ENCODE measurements around the gene CHRND. TPM values are rescaled to one million over a fixed set of nuclear protein-coding genes. Genes with fewer than 3 reads are reported as not detected.

The CHRND gene
- polyA plus RNA-seq, 1 donor from 2014 or later: not detected

DNA sequence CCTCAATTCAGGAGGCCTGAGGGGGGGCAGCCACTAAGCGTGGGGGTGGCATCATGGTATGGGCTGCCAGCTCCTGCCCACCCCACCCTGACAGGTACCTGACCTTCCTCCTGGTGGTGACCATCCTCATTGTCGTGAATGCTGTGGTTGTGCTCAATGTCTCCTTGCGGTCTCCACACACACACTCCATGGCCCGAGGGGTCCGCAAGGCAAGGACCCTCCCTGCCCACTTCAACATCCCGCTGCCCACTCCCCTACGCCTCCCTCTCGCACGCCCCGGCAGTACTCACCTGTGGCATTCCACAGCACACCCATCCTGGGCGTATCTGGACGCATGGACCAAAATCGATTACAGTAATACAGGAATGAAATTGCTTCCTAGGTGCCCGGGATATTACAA lies 17.5 kb downstream of the CHRND start:
- Histone ChIP-seq H3K79me2 (replicated peaks; ENCODE audit: insufficient read depth, low read length) (peaks cover 14% of the 10 kb centered on the region), H3K27me3 (ENCODE audit: insufficient read depth, low read depth, low read length) (no peaks in the 10 kb centered on the region), H3K4me3 (ENCODE audit: low read length) (no peak overlapping the region), H4K20me1 (ENCODE audit: insufficient read depth) (no peaks in the 10 kb centered on the region), H3F3A (ENCODE audit: insufficient read depth, low read length, poor library complexity, severe bottlenecking) (no peaks in the 10 kb centered on the region), H3K36me3 (ENCODE audit: insufficient read depth, low read length) (peaks cover 16% of the 10 kb centered on the region), H3K9me3 (ENCODE audit: low read length) (no peaks in the 10 kb centered on the region), H3K4me2 (ENCODE audit: low read length) (no peak overlapping the region), H3K9me2 (ENCODE audit: insufficient read depth, low read length) (no peaks in the 10 kb centered on the region), H3K9ac (ENCODE audit: low read length) (no peak overlapping the region), H3K27ac (ENCODE audit: low read length) (no peak overlapping the region), H2AFZ (ENCODE audit: low read depth, low read length) (no peak overlapping the region)
- TF ChIP-seq, protein P1, sequence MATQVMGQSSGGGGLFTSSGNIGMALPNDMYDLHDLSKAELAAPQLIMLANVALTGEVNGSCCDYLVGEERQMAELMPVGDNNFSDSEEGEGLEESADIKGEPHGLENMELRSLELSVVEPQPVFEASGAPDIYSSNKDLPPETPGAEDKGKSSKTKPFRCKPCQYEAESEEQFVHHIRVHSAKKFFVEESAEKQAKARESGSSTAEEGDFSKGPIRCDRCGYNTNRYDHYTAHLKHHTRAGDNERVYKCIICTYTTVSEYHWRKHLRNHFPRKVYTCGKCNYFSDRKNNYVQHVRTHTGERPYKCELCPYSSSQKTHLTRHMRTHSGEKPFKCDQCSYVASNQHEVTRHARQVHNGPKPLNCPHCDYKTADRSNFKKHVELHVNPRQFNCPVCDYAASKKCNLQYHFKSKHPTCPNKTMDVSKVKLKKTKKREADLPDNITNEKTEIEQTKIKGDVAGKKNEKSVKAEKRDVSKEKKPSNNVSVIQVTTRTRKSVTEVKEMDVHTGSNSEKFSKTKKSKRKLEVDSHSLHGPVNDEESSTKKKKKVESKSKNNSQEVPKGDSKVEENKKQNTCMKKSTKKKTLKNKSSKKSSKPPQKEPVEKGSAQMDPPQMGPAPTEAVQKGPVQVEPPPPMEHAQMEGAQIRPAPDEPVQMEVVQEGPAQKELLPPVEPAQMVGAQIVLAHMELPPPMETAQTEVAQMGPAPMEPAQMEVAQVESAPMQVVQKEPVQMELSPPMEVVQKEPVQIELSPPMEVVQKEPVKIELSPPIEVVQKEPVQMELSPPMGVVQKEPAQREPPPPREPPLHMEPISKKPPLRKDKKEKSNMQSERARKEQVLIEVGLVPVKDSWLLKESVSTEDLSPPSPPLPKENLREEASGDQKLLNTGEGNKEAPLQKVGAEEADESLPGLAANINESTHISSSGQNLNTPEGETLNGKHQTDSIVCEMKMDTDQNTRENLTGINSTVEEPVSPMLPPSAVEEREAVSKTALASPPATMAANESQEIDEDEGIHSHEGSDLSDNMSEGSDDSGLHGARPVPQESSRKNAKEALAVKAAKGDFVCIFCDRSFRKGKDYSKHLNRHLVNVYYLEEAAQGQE (IDR thresholded peaks at IDR 0.05; ENCODE audit: borderline replicate concordance): no peak
- TF ChIP-seq RAD21 (conservative IDR thresholded peaks at IDR 0.05): no peak
- no peak for TF ChIP-seq EP300 (conservative IDR thresholded peaks at IDR 0.05; ENCODE audit: poor library complexity, severe bottlenecking)
- TF ChIP-seq MXI1 (conservative IDR thresholded peaks at IDR 0.05; ENCODE audit: poor library complexity, severe bottlenecking): no peak
- no peak for TF ChIP-seq SMC3 (conservative IDR thresholded peaks at IDR 0.05; ENCODE audit: poor library complexity)
- no peak for TF ChIP-seq EZH2 (IDR thresholded peaks at IDR 0.05; ENCODE audit: borderline replicate concordance, insufficient read depth, low read length, poor library complexity, severe bottlenecking)
- TF ChIP-seq CTCF (IDR thresholded peaks at IDR 0.05; ENCODE audit: poor library complexity, severe bottlenecking): no peak
- no peak for TF ChIP-seq TAF1 (IDR thresholded peaks at IDR 0.05; ENCODE audit: low read depth)
- TF ChIP-seq POLR2AphosphoS5 (IDR thresholded peaks at IDR 0.05): no peak

GRCh38 chr2:232543928-232544631 lies 18.1 kb downstream of the CHRND start:
- Histone ChIP-seq H3K4me2 (ENCODE audit: low read length) (no peak overlapping the region), H3K4me3 (ENCODE audit: low read length) (no peak overlapping the region), H3K27me3 (ENCODE audit: insufficient read depth, low read depth, low read length) (no peaks in the 10 kb centered on the region), H3K79me2 (replicated peaks; ENCODE audit: insufficient read depth, low read length) (peaks cover 14% of the 10 kb centered on the region), H3K27ac (ENCODE audit: low read length) (no peak overlapping the region), H4K20me1 (ENCODE audit: insufficient read depth) (no peaks in the 10 kb centered on the region), H3K9ac (ENCODE audit: low read length) (no peak overlapping the region), H2AFZ (ENCODE audit: low read depth, low read length) (no peak overlapping the region), H3K9me2 (ENCODE audit: insufficient read depth, low read length) (no peaks in the 10 kb centered on the region), H3K36me3 (ENCODE audit: insufficient read depth, low read length) (peaks cover 16% of the 10 kb centered on the region), H3K9me3 (ENCODE audit: low read length) (no peaks in the 10 kb centered on the region), H3F3A (ENCODE audit: insufficient read depth, low read length, poor library complexity, severe bottlenecking) (no peaks in the 10 kb centered on the region)
- TF ChIP-seq SMC3 (conservative IDR thresholded peaks at IDR 0.05; ENCODE audit: poor library complexity) (no peak), TAF1 (IDR thresholded peaks at IDR 0.05; ENCODE audit: low read depth) (no peak), MXI1 (conservative IDR thresholded peaks at IDR 0.05; ENCODE audit: poor library complexity, severe bottlenecking) (no peak), RAD21 (conservative IDR thresholded peaks at IDR 0.05) (no peak), POLR2AphosphoS5 (IDR thresholded peaks at IDR 0.05) (no peak), CTCF (IDR thresholded peaks at IDR 0.05; ENCODE audit: poor library complexity, severe bottlenecking) (no peak), EP300 (conservative IDR thresholded peaks at IDR 0.05; ENCODE audit: poor library complexity, severe bottlenecking) (no peak), EZH2 (IDR thresholded peaks at IDR 0.05; ENCODE audit: borderline replicate concordance, insufficient read depth, low read length, poor library complexity, severe bottlenecking) (no peak)
- TF ChIP-seq, protein P1 (IDR thresholded peaks at IDR 0.05; ENCODE audit: borderline replicate concordance): no peak

Data from neural cell (in vitro differentiated cells).